ENCODE data around the gene AVPI1. TPM values are rescaled to one million over a fixed set of nuclear protein-coding genes. Genes with fewer than 3 reads are reported as not detected.
"Not testable (repeated sequence)": the region's sequence is repeated elsewhere in the genome, so short reads cannot be mapped to it uniquely, and the experiment has no call there.

Gene AVPI1
- total and polyA plus RNA-seq, 2 of the 13 experiments (the other 11 are each of a cell fraction or from before 2014, with no cell fraction given): 39.8 to 61.2 TPM

- peak; percentile 88 for TF ChIP-seq ZNF512 (CRISPR knock-in tag; IDR thresholded peaks at IDR 0.05)
- 91% methylated on average over 13 of the region's 13 CpGs for WGBS (ENCODE audit: low lambda C conversion rate)
- POLR2A ChIA-PET: interaction anchor here (1.3 kb wide), 1 partner anchor 45 kb away, joined by 5 read pairs; the partner anchor contains the start of gene AVPI1
- H2AFZ ChIP-seq (ENCODE audit: low read length); H3K4me3 ChIP-seq (replicated peaks in 1 of 3; ENCODE audit: insufficient read depth in 1 of 3, low read depth in 2 of 3, low read length in 3 of 3); H3K79me2 ChIP-seq (ENCODE audit: insufficient read depth, low read length); H3K27ac ChIP-seq (ENCODE audit: extremely low read length, insufficient read depth, low read length); FAIRE-seq; DNase-seq (ENCODE audit: low spot score); BruUV-seq (replicated peaks); in situ Hi-C loops (cut with HindIII; ENCODE audit: extremely low pct_ligation_motif_present, low pct_unique_long_range_greater_than_20kb); H3K9ac ChIP-seq (ENCODE audit: insufficient read depth, low read depth, low read length); CTCF ChIA-PET (ENCODE audit: low intra/inter-chr PET ratio, low total read pairs); intact Hi-C loops (cut with micrococcal nuclease; ENCODE audit: unreplicated experiment); H3K27me3 ChIP-seq (ENCODE audit: control insufficient read depth in 1 of 2, insufficient read depth in 2 of 2, low read length in 2 of 2); H3K9me3 ChIP-seq (ENCODE audit: low read length); H4K20me1 ChIP-seq (ENCODE audit: insufficient read depth, low read length); ATAC-seq; H3K4me2 ChIP-seq (ENCODE audit: low read depth, low read length): not testable (repeated sequence)
- H3K4me1 ChIP-seq (ENCODE audit: insufficient read depth, low read length): peaks cover 34% of the 10 kb centered on the region
- peaks cover 2 to 13% of the 10 kb centered on the region in 2 experiments; a peak in 3 of 5 replicates for H3K36me3 ChIP-seq (replicated peaks in 1 of 2; ENCODE audit: control insufficient read depth in 1 of 2, insufficient read depth in 2 of 2, low read length in 2 of 2)
These were observed 44.4 kb downstream of the AVPI1 start for GRCh38 chr10:97642471-97643159.

- POLR2A ChIA-PET: interaction anchor here (0.7 to 2.1 kb wide), 11 partner anchors 8 to 95 kb away, joined by 3 to 13 read pairs (median 4); partner anchors contain the start of genes ANKRD2, AVPI1, HOGA1 and ZFYVE27
- TSS peak; percentile 72 for BruUV-seq (replicated peaks)
- Histone ChIP-seq H3K79me2 (ENCODE audit: insufficient read depth, low read length) (peaks cover 5% of the 10 kb centered on the region), H2AFZ (ENCODE audit: low read length) (no peak overlapping the region), H3K27me3 (ENCODE audit: control insufficient read depth in 1 of 2, insufficient read depth in 2 of 2, low read length in 2 of 2) (no peaks in the 10 kb centered on the region), H3K4me3 (replicated peaks in 1 of 3; ENCODE audit: insufficient read depth in 1 of 3, low read depth in 2 of 3, low read length in 3 of 3) (peak overlapping the region; percentile 81 to 91 (median 89)), H3K4me1 (ENCODE audit: insufficient read depth, low read length) (peaks cover 34% of the 10 kb centered on the region), H3K9ac (ENCODE audit: insufficient read depth, low read depth, low read length) (peak overlapping the region; percentile 70), H3K27ac (ENCODE audit: extremely low read length, insufficient read depth, low read length) (peak overlapping the region; percentile 52), H3K4me2 (ENCODE audit: low read depth, low read length) (peak overlapping the region; percentile 85), H3K36me3 (replicated peaks in 1 of 2; ENCODE audit: control insufficient read depth in 1 of 2, insufficient read depth in 2 of 2, low read length in 2 of 2) (peaks cover 2 to 13% of the 10 kb centered on the region in 2 experiments; a peak in 3 of 5 replicates), H4K20me1 (ENCODE audit: insufficient read depth, low read length) (no peaks in the 10 kb centered on the region), H3K9me3 (ENCODE audit: low read length) (no peaks in the 10 kb centered on the region)
- peak; percentile 50 for FAIRE-seq
- DNase-seq (ENCODE audit: low spot score): no peak
- CTCF ChIA-PET (ENCODE audit: low intra/inter-chr PET ratio, low total read pairs): no interaction called here
- intact Hi-C loops (cut with micrococcal nuclease; ENCODE audit: unreplicated experiment) (no loop called here), in situ Hi-C loops (cut with HindIII; ENCODE audit: extremely low pct_ligation_motif_present, low pct_unique_long_range_greater_than_20kb) (no loop called here)
- peak; percentile 69 for ATAC-seq
- 2% methylated on average over 25 of the region's 67 CpGs for WGBS (ENCODE audit: low lambda C conversion rate)
- TF ChIP-seq ZNF550 (CRISPR knock-in tag; IDR thresholded peaks at IDR 0.05; ENCODE audit: borderline replicate concordance) (no peak), ZNF263 (CRISPR knock-in tag; IDR thresholded peaks at IDR 0.05) (no peak), ZSCAN20 (CRISPR knock-in tag; IDR thresholded peaks at IDR 0.05; ENCODE audit: borderline replicate concordance) (no peak), ATAD3A (CRISPR knock-in tag; IDR thresholded peaks at IDR 0.05) (0 out of 2 replicates have a peak, but pooled peaks have one; percentile 18), ZBTB39 (CRISPR knock-in tag; IDR thresholded peaks at IDR 0.05) (no peak), SP4 (CRISPR knock-in tag; IDR thresholded peaks at IDR 0.05) (0 out of 2 replicates have a peak, but pooled peaks have one; percentile 10), DNMT1 (CRISPR knock-in tag; IDR thresholded peaks at IDR 0.05) (0 out of 2 replicates have a peak, but pooled peaks have one; percentile 64), MAZ (IDR thresholded peaks at IDR 0.05; ENCODE audit: borderline replicate concordance, low read depth, low read length) (no peak), MAZ (CRISPR knock-in tag; IDR thresholded peaks at IDR 0.05; ENCODE audit: low read depth) (peak; percentile 61; the same call in 1 of the 2 replicates)
These were observed 45.9 kb downstream of the AVPI1 start for GRCh38 chr10:97640868-97641811.

Data from HepG2 (cell line).